NCI-H82 treated with DMSO at 0.1 percent for 48 hours (cell line): ENCODE measurements around the gene PRODH.
"Not testable (repeated sequence)": the region's sequence is repeated elsewhere in the genome, so short reads cannot be mapped to it uniquely, and the experiment has no call there.

ENCODE experiments used
- DNase-seq: peaks from one replicate; lab custom pipeline; 2025; ENCODE audit not compliant: unreplicated experiment; lab: John Stamatoyannopoulos, UW

The PRODH gene

GRCh38 chr22:18935889-18936529, at the start of gene PRODH:
PRODH (minus strand) TSS chr22:18936293; CDS start chr22:18936287, 6 bp downstream.
- no peak for DNase-seq

GRCh38 chr22:18985780-18986179, 49.7 kb upstream of the PRODH start:
- DNase-seq, result no peak

GRCh38 chr22:18984564-18984963, 48.5 kb upstream of the PRODH start:
- no peak for DNase-seq

- no peak for DNase-seq
These were observed 47.1 kb upstream of the PRODH start for GRCh38 chr22:18983120-18983651.

GRCh38 chr22:18980829-18981228, 44.7 kb upstream of the PRODH start:
- no peak for DNase-seq

GRCh38 chr22:18979957-18980356, 43.9 kb upstream of the PRODH start:
- DNase-seq, result no peak

- DNase-seq, result no peak
These were observed 42.4 kb upstream of the PRODH start for GRCh38 chr22:18978506-18978905.

GRCh38 chr22:18977824-18978425, 41.8 kb upstream of the PRODH start:
- no peak for DNase-seq

- no peak for DNase-seq
These were observed 40.2 kb upstream of the PRODH start for GRCh38 chr22:18976197-18976751.

GRCh38 chr22:18975434-18976196, 39.5 kb upstream of the PRODH start:
- DNase-seq, result no peak

- no peak for DNase-seq
These were observed 38.5 kb upstream of the PRODH start for GRCh38 chr22:18974477-18975180.

- no peak for DNase-seq
These were observed 37.4 kb upstream of the PRODH start for GRCh38 chr22:18973264-18974031.

GRCh38 chr22:18972591-18972990, 36.5 kb upstream of the PRODH start:
- not testable (repeated sequence) for DNase-seq

- DNase-seq, result not testable (repeated sequence)
These were observed 35.9 kb upstream of the PRODH start for GRCh38 chr22:18972029-18972428.

- no peak for DNase-seq
These were observed 35.2 kb upstream of the PRODH start for GRCh38 chr22:18971321-18971751.

GRCh38 chr22:18970948-18971315, 34.8 kb upstream of the PRODH start:
- DNase-seq, result no peak

- DNase-seq, result no peak
These were observed 34.3 kb upstream of the PRODH start for GRCh38 chr22:18970176-18970947.

- not testable (repeated sequence) for DNase-seq
These were observed 33.3 kb upstream of the PRODH start for GRCh38 chr22:18969158-18969942.
